LNCaP clone FGC (cell line): ENCODE measurements around the gene EIF4E1B.

Experiments
- DNase-seq: peaks from one replicate; pipeline ENCODE4 v3.0.0-alpha.2; 2011; ENCODE audit warnings: low read depth
- H3K4me3 ChIP-seq: 2 replicates; pipeline ENCODE4 v1.5.1; 2011; ENCODE audit warnings: mild to moderate bottlenecking, low read depth, low read length, control low read depth
- CTCF ChIP-seq: IDR thresholded peaks from 2 replicates; pipeline ENCODE4 v1.5.1; 2012; ENCODE audit warnings: mild to moderate bottlenecking; ENCODE audit not compliant: control insufficient read depth, insufficient read depth; ENCODE audit errors: extremely low read depth

Gene EIF4E1B

GRCh38 chr5:176619569-176620332 is 10.7 kb upstream of the EIF4E1B start:
- no peak for TF ChIP-seq CTCF
- no peak for DNase-seq
- no peak overlapping the region for H3K4me3 ChIP-seq

GRCh38 chr5:176620333-176620981 is 10.0 kb upstream of the EIF4E1B start:
- H3K4me3 ChIP-seq: no peak overlapping the region
- no peak for TF ChIP-seq CTCF
- no peak for DNase-seq

- no peak for TF ChIP-seq CTCF
- no peak overlapping the region for H3K4me3 ChIP-seq
- no peak for DNase-seq
Observed at GRCh38 chr5:176621661-176622079, 8.8 kb upstream of the EIF4E1B start.

GRCh38 chr5:176624142-176624541 is 6.3 kb upstream of the EIF4E1B start:
- DNase-seq: no peak
- no peak for TF ChIP-seq CTCF
- no peak overlapping the region for H3K4me3 ChIP-seq

GRCh38 chr5:176624938-176625337 is 5.5 kb upstream of the EIF4E1B start:
- H3K4me3 ChIP-seq: no peak overlapping the region
- no peak for DNase-seq
- TF ChIP-seq CTCF: no peak

GRCh38 chr5:176625512-176625911 is 5.0 kb upstream of the EIF4E1B start:
- no peak for TF ChIP-seq CTCF
- no peak overlapping the region for H3K4me3 ChIP-seq
- no peak for DNase-seq
